Measurements from ENCODE around the gene SHANK3. TPM values are rescaled to one million over a fixed set of nuclear protein-coding genes. Genes with fewer than 3 reads are reported as not detected.

SHANK3 gene
- polyA plus RNA-seq, 1 of the 3 experiments (the other 2 are of a cell fraction) = 1.5 TPM

GRCh38 chr22:50687829-50688228 lies 15.2 kb downstream of the SHANK3 start:
- Histone ChIP-seq H3F3A (replicated peaks; ENCODE audit: insufficient read depth) (peaks cover 4% of the 10 kb centered on the region), H3K4me3 (ENCODE audit: low read depth in 2 of 2, low read length in 1 of 2) (no peak overlapping the region), H3K27ac (ENCODE audit: low read depth in 2 of 2, low read length in 1 of 2) (no peak overlapping the region), H3K9me3 (peaks cover 5% of the 10 kb centered on the region; the same call in 1 of the 2 replicates), H3K4me2 (no peak overlapping the region), H3K27me3 (ENCODE audit: insufficient read depth) (no peaks in the 10 kb centered on the region), H2AFZ (ENCODE audit: low read depth) (no peak overlapping the region), H3K36me3 (replicated peaks in 1 of 2; ENCODE audit: control insufficient read depth in 1 of 2, insufficient read depth in 2 of 2, low read length in 1 of 2) (no peaks in the 10 kb centered on the region), H3K79me2 (ENCODE audit: insufficient read depth) (no peaks in the 10 kb centered on the region), H3K9me2 (no peaks in the 10 kb centered on the region), H3K9ac (no peak overlapping the region), H3K4me1 (ENCODE audit: control insufficient read depth in 1 of 2, insufficient read depth in 2 of 2, low read depth in 1 of 2, low read length in 1 of 2) (no peaks in the 10 kb centered on the region), H4K20me1 (ENCODE audit: insufficient read depth) (no peaks in the 10 kb centered on the region)
- CTCF ChIA-PET = no interaction called here
- POLR2A ChIA-PET = no interaction called here
- TF ChIP-seq USF2 (IDR thresholded peaks at IDR 0.05; ENCODE audit: borderline replicate concordance, low read depth, low read length) (no peak), NRF1 (IDR thresholded peaks at IDR 0.05; ENCODE audit: low read depth, low read length) (no peak), YY1 (IDR thresholded peaks at IDR 0.05; ENCODE audit: low read depth) (no peak), FOXJ3 (CRISPR knock-in tag; IDR thresholded peaks at IDR 0.05) (no peak), REST (IDR thresholded peaks at IDR 0.05; ENCODE audit: low read depth, low read length) (no peak), PBX3 (IDR thresholded peaks at IDR 0.05) (no peak), CTCF (IDR thresholded peaks at IDR 0.05) (no peak), ZBTB33 (IDR thresholded peaks at IDR 0.05; ENCODE audit: borderline replicate concordance, low read depth) (no peak), SIN3A (IDR thresholded peaks at IDR 0.05; ENCODE audit: borderline replicate concordance, low read depth, low read length) (no peak), RCOR1 (IDR thresholded peaks at IDR 0.05; ENCODE audit: low read length) (no peak), ELF1 (IDR thresholded peaks at IDR 0.05) (no peak), GATA2 (CRISPR knock-in tag; IDR thresholded peaks at IDR 0.05) (no peak), TAF1 (IDR thresholded peaks at IDR 0.05; ENCODE audit: borderline replicate concordance, low read depth, low read length) (no peak), EP300 (IDR thresholded peaks at IDR 0.05; ENCODE audit: borderline replicate concordance in 1 of 2, low read depth in 1 of 2, low read length in 1 of 2) (no peak), TCF12 (IDR thresholded peaks at IDR 0.05) (no peak), EZH2phosphoT487 (IDR thresholded peaks at IDR 0.05; ENCODE audit: borderline replicate concordance, low read depth) (no peak), SMC3 (IDR thresholded peaks at IDR 0.05; ENCODE audit: low read depth, low read length) (no peak), GABPA (IDR thresholded peaks at IDR 0.05; ENCODE audit: low read depth) (no peak), FOXM1 (IDR thresholded peaks at IDR 0.05; ENCODE audit: low read depth) (no peak), FOSL2 (IDR thresholded peaks at IDR 0.05; ENCODE audit: borderline replicate concordance, low read depth) (no peak)
- WGBS (ENCODE audit: low lambda C conversion rate) = 72% methylated on average over 8 of the region's 10 CpGs
- no peak for DNase-seq
